Measurements from ENCODE around the gene IFT20. TPM values are rescaled to one million over a fixed set of nuclear protein-coding genes. Genes with fewer than 3 reads are reported as not detected.

IFT20 gene
- total RNA-seq, 6 donors from 2014 or later: 28.6 to 60.8 (median 44.3) TPM

- H3K27me3 ChIP-seq: no peaks in the 10 kb centered on the region
- no peak overlapping the region for H3K4me3 ChIP-seq
- no peaks in the 10 kb centered on the region for H3K36me3 ChIP-seq
- H3K9me3 ChIP-seq: no peaks in the 10 kb centered on the region
- ATAC-seq (ENCODE audit: low FRiP score in 2 of 2) (no peak), DNase-seq (no peak)
- no peaks in the 10 kb centered on the region for H3K4me1 ChIP-seq
- WGBS, 2 donors: 47 to 57% methylated on average over 1 of the region's 1 CpG
- TF ChIP-seq, protein P1, sequence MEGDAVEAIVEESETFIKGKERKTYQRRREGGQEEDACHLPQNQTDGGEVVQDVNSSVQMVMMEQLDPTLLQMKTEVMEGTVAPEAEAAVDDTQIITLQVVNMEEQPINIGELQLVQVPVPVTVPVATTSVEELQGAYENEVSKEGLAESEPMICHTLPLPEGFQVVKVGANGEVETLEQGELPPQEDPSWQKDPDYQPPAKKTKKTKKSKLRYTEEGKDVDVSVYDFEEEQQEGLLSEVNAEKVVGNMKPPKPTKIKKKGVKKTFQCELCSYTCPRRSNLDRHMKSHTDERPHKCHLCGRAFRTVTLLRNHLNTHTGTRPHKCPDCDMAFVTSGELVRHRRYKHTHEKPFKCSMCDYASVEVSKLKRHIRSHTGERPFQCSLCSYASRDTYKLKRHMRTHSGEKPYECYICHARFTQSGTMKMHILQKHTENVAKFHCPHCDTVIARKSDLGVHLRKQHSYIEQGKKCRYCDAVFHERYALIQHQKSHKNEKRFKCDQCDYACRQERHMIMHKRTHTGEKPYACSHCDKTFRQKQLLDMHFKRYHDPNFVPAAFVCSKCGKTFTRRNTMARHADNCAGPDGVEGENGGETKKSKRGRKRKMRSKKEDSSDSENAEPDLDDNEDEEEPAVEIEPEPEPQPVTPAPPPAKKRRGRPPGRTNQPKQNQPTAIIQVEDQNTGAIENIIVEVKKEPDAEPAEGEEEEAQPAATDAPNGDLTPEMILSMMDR (IDR thresholded peaks at IDR 0.05): no peak
- no peak for TF ChIP-seq POLR2AphosphoS5 (IDR thresholded peaks at IDR 0.05)
- no peak for TF ChIP-seq EP300 (IDR thresholded peaks at IDR 0.05)
- TF ChIP-seq POLR2A (IDR thresholded peaks at IDR 0.05): no peak
- H3K27ac ChIP-seq: no peak overlapping the region
Observed at GRCh38 chr17:28291780-28292330, 43.4 kb downstream of the IFT20 start.

DNA sequence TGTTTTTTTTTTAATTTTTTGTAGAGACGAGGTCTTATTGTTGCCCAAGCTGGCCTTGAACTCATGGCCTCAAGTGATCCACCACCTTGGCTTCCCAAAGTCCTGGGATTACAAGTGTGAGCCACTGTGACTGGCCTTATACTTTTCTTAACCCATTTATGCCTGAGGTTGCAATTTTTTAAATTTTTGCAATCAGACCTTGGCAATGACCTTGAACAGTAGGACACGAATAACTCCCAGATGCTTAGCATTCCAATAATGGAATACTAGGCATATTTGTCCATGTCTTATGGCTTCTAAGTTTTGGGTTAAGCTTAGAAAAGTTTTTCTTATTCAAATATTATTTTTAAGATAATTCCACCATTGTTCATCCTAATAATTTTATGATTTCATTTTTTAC lies 44.6 kb downstream of the IFT20 start:
- DNase-seq: no peak
- no peaks in the 10 kb centered on the region for H3K9me3 ChIP-seq
- H3K36me3 ChIP-seq: no peaks in the 10 kb centered on the region
- TF ChIP-seq POLR2AphosphoS5 (IDR thresholded peaks at IDR 0.05) (no peak), EP300 (IDR thresholded peaks at IDR 0.05) (no peak), POLR2A (IDR thresholded peaks at IDR 0.05) (no peak)
- TF ChIP-seq, protein P1 (IDR thresholded peaks at IDR 0.05): no peak
- H3K4me3 ChIP-seq: no peak overlapping the region
- H3K4me1 ChIP-seq: no peaks in the 10 kb centered on the region
- 59 to 76% methylated on average over 2 of the region's 2 CpGs for WGBS, 2 donors
- no peaks in the 10 kb centered on the region for H3K27me3 ChIP-seq
- no peak overlapping the region for H3K27ac ChIP-seq
- ATAC-seq (ENCODE audit: low FRiP score in 2 of 2): no peak

GRCh38 chr17:28285965-28286364 lies 49.3 kb downstream of the IFT20 start:
- H3K9me3 ChIP-seq: no peaks in the 10 kb centered on the region
- no peak for DNase-seq
- H3K27ac ChIP-seq: no peak overlapping the region
- H3K4me1 ChIP-seq: no peaks in the 10 kb centered on the region
- no peak for TF ChIP-seq EP300 (IDR thresholded peaks at IDR 0.05)
- TF ChIP-seq, protein P1 (IDR thresholded peaks at IDR 0.05): no peak
- TF ChIP-seq POLR2A (IDR thresholded peaks at IDR 0.05): no peak
- no peak for TF ChIP-seq POLR2AphosphoS5 (IDR thresholded peaks at IDR 0.05)
- ATAC-seq (ENCODE audit: low FRiP score in 2 of 2): no peak
- no peak overlapping the region for H3K4me3 ChIP-seq
- H3K27me3 ChIP-seq: no peaks in the 10 kb centered on the region
- H3K36me3 ChIP-seq: no peaks in the 10 kb centered on the region
- WGBS, 2 donors: 93 to 95% methylated on average over 2 of the region's 2 CpGs

GRCh38 chr17:28282596-28282995 lies 52.7 kb downstream of the IFT20 start:
- TF ChIP-seq POLR2A (IDR thresholded peaks at IDR 0.05) (no peak), EP300 (IDR thresholded peaks at IDR 0.05) (no peak), POLR2AphosphoS5 (IDR thresholded peaks at IDR 0.05) (no peak)
- TF ChIP-seq, protein P1 (IDR thresholded peaks at IDR 0.05): no peak
- H3K36me3 ChIP-seq: no peaks in the 10 kb centered on the region
- ATAC-seq (ENCODE audit: low FRiP score in 2 of 2) (peak; percentile 26 to 53), DNase-seq (peak in 1 of 2 donors; percentile 34)
- H3K4me1 ChIP-seq: no peaks in the 10 kb centered on the region
- no peaks in the 10 kb centered on the region for H3K27me3 ChIP-seq
- no peaks in the 10 kb centered on the region for H3K9me3 ChIP-seq
- no peak overlapping the region for H3K27ac ChIP-seq
- WGBS, 2 donors: 52 to 59% methylated on average over 7 of the region's 7 CpGs
- no peak overlapping the region for H3K4me3 ChIP-seq

- ATAC-seq (ENCODE audit: low FRiP score in 2 of 2): no peak
- no peak for DNase-seq
- H3K4me1 ChIP-seq: no peaks in the 10 kb centered on the region
- H3K27ac ChIP-seq: no peak overlapping the region
- H3K4me3 ChIP-seq: no peak overlapping the region
- H3K36me3 ChIP-seq: no peaks in the 10 kb centered on the region
- no peaks in the 10 kb centered on the region for H3K9me3 ChIP-seq
- TF ChIP-seq EP300 (IDR thresholded peaks at IDR 0.05) (no peak), POLR2AphosphoS5 (IDR thresholded peaks at IDR 0.05) (no peak), POLR2A (IDR thresholded peaks at IDR 0.05) (no peak)
- TF ChIP-seq, protein P1 (IDR thresholded peaks at IDR 0.05): no peak
- 87 to 93% methylated on average over 3 of the region's 3 CpGs for WGBS, 2 donors
- no peaks in the 10 kb centered on the region for H3K27me3 ChIP-seq
Observed at GRCh38 chr17:28280826-28281225, 54.4 kb downstream of the IFT20 start.
